ENCODE results near the gene PPP4R3B.
"Not testable (repeated sequence)": the region's sequence is repeated elsewhere in the genome, so short reads cannot be mapped to it uniquely, and the experiment has no call there.

PPP4R3B gene

DNA sequence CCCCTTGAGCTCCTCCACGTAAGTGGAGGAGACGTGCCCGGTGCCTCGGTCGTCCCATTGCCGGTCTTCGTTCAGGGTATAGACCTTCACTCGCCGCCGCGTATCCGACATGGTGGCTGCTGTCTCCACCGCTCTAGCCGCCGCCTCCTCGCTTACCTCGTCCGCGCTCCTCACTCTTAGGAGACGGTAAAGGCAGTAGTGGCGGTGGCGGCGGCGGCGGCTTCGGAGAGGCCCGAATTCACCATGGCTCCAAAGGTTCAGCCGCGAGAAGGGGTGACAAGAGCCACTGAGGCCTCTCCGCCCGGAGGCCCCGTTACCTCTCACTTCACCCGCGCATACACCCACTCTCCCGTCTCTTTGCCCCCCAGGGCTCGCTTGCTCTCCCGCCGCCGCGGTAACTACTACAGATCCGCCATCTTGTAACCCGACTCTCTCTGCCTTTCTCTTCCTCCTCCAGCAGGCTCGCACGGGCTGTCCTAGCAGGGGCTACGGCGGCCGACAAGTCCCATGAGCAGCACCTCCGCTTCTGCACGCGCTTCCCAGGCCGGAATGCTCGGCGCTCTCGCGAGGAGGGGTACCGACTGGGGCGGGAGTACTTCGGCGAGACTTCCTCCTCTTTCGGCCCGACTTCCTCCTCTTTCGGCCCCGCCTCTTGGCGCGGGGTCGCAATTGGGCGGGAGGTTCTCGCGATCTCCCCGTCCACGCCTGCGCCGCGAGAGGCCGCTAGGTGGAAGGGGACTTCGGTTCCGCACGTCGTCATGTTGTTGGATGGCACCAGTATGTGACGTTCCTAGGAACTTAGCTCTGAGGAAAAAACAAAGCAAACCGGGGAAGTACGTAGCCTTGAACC lies at the start of gene PPP4R3B:
TSS of gene PPP4R3B (minus strand) at position 448 of the 850 bp plus-strand sequence. CDS start at position 111, 337 bp downstream.
- DNase-seq (ENCODE audit: low read depth): peak; percentile 100

DNA sequence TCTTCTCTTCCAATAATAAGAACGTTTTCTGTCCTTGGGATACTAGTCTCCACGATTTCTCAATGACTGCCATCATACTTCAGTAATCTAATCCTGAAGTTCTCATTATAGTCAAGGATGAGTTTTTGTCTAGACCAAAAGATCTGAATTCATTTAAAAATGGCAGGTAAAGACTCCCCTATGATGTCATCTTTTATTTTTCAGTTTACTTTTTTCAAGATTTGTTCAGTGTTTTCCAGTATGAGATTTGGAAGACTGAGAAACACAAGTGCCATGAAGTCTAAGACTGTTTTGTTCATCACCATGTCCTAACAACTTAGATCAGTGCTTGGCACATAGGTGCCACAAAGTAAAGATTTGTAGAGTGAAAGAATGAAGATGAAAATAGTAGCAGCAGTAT lies 35.8 kb upstream of the PPP4R3B start:
- DNase-seq (ENCODE audit: low read depth): no peak

DNA sequence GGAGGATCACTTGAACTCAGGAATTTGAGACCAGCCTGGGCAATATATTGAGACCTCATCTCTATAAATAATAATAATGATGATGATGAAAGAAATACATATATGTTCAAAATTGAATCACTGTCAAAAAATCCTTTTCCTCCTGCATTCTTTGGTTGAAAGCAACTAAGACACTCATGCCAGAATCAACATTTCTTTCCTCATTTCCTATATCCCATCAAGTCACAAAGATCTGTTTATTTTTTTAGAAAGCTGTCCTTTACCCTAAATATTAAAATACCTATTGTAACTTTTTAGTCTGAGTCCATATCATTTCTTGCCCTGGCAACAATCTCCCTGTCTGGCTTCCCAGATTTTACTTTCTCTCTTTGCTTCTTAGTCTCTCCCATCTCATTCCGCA lies 31.8 kb upstream of the PPP4R3B start:
- DNase-seq (ENCODE audit: low read depth): no peak

DNA sequence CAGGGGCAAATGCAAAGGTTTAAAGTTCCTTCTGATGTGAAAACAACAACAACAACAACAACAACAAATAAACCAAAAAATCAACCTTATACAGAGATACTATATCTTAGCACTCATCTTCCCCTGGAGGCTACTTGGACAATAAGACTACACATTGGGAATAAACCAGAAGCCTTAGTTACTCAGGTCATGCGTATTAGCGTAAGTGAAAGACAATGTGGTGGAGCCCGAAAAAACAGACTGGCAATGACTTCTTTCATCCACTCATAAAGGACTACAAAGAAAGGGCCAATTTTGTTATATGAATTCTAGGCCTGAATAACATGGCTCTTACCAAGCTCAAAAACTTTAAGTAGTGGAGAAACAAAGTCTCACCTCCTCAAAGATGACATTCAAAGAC lies 19.4 kb upstream of the PPP4R3B start:
- DNase-seq (ENCODE audit: low read depth): no peak

DNA sequence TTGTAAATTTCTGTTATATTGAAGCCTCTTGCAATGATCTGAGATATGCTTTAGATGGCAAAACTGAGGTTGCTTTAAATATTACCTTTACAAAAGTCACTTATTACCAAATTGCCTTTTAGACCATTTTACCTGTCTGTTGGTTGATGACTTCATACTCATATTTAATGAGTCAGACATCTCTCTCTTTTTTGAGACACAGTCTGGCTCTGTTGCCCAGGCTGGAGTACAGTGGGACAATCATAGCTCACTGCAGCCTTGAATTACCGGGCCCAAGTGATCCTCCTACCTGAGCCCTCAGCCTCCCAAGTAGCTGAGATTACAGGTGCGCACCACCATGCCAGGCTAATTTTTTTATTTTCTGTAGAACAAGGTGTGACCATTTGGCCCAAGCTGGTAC lies 11.5 kb upstream of the PPP4R3B start:
- no peak for DNase-seq (ENCODE audit: low read depth)

DNA sequence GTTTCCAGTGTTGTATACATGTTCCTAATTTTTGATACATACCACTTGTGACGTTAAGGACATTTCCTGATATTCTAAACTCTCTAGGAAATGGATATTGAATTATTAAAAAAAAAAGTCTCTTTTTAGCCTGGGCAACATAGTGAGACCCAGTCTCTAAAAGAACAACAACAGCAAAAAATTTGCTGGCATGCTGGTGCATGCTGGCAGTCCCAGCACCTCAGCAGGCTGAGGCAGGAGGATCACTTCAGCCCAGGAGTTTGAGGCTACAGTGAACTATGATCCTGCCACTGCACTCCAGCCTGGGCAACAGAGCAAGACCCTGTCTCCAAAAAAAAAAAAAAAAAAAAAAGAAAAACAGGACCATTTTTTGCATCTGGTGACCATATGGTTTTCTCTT lies 10.5 kb upstream of the PPP4R3B start:
- DNase-seq (ENCODE audit: low read depth): no peak

DNA sequence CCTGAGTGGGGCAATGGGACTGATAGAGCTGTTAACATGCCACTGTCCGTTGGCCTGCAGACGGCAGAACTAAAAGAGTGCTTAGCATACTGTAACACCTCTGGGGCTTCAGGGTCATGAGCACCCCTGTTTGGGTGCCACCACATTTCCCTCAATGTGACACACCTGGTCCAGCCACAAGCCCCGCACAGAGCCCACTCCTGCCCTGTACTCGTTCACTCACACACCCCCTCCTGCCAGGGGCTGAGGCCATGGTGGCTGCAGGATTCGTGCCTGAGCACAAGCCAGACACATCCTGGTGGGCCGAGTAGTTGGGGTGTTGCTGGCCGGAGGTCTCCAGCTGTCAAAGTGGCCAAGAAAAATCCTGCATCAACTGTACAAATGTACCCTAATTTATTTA lies 4.4 kb upstream of the PPP4R3B start:
- no peak for DNase-seq (ENCODE audit: low read depth)

DNA sequence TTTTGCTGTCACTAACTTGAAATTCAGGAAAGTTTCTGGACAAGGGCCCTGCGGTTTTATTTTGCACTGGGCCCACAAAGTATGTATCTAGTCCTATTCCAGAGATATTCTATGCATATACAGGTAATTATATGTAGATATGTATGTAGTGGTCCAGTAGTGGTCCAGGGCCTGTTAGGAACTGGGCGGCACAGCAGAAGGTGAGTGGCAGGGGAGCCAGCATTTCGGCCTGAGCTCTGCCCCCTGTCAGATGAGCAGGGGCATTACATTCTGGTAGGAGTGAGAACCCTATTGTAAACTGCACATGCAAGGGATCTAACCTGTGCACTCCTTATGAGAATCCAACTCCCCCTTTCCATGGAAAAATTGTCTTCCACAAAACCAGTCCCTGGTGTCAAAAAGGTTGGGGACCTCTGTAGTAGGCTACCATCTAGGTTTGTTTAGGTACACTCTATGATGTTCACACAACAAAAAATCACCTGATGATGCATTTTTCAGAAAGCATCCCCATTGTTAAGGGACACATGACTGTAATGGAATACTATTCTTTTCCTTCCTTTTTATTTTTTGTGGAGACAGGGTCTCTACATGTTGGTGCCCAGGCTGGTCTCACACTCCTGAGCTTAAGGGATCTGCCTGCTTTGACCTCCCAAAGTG lies 2.8 kb upstream of the PPP4R3B start:
- peak; percentile 26 for DNase-seq (ENCODE audit: low read depth)

DNA sequence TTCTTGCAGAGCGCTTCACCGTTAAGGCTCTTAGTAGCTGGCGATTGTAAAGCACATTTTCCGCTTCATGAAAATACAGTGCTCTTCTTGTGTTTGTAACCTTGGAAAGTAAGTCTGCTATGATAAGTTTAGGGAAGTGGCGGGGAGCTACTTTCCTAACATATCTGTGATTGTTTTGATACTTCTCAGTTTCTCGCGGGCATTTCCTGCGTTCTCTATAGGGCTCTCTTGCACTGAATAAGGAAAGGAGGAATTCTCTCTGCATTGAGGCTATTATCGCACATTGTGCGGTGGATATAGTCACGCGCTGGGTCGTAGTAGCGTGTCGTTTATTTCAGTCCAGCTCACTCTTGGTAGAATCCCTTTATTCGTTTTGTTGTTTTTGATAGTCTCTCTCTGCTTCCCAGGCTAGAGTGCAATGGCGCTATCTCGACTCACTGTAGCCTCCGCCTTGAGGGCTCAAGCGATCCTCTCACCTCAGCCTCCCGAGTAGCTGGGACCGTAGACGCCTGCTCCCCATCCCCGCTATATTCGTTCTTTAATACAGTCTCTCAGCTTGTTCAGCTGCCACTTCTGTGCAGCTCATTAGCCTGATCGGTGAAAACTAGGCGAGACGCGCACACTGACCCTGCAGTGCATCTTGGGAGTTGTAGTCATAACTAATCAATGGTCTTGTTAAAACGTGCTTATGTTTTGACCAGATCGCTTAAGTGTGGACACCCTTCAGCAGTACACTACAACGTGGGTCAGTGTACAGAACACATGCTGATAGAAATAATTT lies 1.0 kb upstream of the PPP4R3B start:
- peak; percentile 50 for DNase-seq (ENCODE audit: low read depth)

DNA sequence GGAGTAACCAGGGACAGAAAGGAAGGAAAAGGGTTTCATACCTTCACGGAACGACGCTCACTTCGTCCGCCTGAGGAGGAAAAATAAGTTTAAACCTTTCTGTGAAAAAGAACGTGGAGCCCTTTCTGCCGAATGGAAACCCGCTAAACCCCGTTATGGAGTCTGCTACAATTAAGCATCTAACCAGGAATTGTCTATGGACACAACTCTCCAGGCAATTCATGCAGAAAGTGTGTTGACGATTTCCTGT lies 528 bp upstream of the PPP4R3B start:
- DNase-seq (ENCODE audit: low read depth): no peak

DNA sequence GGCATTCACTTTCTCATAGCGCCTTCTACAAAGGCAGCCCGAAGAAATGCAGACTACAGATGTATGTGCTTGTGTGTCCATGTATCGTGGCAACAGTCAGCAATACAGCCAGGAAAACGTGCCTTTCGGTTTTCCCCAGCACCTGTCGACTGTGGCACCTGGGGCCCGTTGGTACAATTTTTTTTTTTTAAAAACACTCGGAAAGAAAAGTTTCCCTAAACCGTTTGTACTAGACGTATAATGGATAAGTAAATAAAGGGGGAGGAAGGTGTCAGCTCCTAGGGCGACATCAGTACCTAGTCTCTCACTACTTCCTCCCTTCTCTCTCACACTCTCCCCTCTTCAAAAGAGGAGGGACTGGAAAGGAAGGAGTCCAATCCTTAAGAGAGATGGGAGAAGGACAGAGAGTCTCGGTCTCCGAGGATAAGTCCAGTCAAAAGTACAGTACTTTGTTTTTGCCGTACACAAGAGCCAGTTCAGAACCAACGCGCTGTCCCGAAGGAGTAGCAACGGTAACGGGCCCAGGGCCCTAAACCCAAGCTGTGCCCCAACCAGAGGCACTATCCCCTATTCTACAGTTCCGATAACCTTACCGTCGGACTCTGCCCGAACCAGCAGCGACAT lies 759 bp downstream of the PPP4R3B start:
- DNase-seq (ENCODE audit: low read depth): peak; percentile 74

DNA sequence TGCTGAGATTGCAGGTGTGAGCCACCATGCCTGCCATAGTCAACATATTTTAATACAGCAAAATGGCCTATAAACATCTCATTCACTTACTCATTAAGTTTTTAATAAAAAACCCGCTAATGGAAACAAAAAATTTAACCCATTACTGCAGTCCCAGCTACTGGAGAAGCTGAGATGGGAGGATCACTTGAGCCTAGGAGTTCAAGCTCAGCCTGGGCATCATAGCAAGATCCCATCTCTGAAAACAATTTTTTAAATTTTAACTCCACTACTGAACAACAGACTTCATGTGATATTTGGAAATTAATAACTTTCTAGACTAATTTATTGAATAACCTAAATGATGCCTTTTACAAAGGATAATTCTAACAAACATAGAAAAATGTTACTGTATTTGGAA lies 5.4 kb downstream of the PPP4R3B start:
- DNase-seq (ENCODE audit: low read depth): no peak

DNA sequence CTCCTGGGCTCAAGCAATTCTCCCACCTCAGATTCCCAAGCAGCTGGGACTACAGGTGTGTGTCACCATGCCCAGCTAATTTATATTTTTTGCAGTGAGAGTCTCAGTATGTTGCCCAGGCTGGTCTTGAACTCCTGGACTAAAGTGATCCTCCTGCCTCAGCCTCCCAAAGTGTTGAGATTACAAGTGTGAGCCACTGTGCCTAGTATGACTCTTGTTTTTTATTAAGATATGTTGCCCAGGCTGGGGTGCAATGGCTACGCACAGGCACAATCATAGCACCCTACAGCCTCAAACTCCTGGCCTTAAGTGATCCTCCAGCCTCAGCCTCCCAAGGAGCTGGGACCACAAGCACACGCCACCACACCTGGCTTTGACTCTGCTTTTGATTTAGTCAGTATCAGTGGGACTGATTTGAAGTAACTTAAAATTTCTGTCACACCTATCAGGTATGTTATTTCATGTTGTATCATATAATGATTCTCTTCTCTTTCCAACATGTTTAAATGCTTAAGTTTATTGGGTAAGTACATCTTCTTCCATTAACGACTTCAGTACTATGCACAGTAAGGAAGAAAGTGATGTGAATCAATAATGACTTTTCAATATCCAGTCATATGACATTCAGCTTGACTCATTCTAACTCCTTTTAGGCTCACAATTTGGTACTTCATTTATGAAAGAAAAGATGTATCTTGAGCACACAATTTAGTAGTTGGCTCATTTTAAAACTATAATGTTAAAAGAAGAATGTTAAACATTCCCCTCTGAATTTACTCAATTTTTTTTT lies 6.3 kb downstream of the PPP4R3B start:
- DNase-seq (ENCODE audit: low read depth): no peak

DNA sequence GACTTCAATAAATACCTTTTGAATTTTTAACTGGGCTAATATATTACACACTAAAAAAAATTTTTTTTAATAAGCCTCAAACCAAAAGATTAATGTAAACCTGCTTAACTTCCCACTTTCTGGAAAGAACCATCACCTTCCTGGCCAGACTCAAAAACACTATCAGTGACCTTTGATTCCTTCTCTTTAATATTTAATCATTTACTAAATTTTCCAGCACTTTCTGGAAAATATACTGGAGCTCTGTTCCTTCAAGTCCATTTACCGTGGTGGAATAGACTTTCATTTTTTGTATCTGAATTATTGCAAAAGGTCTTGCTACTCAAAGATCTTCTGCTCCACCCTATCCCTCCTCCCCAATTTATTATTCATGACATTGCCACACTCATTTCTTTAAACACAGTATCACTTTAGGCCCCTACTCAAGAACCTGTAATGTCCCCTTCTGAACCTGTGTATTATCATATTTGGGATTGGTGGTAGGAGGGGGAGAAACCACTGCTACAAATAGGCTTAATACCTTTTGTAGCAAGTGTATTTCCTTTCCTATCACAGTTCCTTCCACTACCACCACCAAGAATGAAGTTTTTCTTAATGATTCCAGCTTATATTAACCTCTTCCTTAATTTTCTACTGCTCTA lies 7.4 kb downstream of the PPP4R3B start:
- DNase-seq (ENCODE audit: low read depth): no peak

DNA sequence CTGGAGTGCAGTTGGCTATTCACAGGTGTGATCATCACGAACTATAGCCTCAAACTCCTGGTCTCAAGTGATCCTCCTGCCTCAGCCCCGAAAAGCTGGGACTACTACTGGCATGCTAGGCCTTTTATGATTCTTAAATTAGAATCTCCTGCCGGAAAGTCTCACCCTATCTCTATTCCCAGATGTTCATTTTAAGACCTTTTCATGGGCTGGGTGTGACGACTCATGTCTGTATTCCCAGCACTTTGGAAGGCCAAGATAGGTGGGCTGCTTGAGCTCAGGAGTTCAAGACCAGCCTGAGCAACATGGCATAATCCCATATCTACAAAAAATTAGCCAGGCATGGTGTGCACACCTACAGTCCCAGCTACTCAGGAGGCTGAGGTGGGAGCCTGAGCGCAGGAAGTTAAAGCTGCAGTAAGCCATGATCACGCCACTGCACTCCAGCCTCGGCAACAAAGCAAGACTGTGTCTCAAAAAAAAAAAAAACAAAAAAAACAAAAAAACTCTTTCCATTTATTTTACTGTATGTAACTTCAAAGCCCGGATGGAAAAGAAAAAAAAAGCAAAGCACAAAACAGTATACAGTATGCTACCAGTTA lies 8.1 kb downstream of the PPP4R3B start:
- no peak for DNase-seq (ENCODE audit: low read depth)

DNA sequence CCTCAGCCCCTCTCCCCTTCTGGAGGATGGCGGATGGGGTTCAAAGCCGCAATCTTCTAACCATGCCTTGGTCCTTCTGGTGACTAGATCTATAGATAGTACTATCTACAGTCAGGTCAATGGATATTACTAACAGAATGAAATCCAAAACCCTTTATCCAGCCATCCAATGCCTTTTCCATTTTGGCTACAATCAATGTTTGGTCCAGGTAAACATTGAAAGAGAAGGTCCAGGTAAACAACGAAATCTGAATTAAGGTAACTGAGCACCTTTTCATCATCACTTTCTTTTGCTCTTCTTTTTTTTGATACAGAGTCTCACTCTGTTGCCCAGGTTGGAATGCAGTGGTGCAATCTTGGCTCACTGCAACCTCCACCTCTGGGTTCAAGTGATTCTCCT lies 9.7 kb downstream of the PPP4R3B start:
- DNase-seq (ENCODE audit: low read depth): no peak

DNA sequence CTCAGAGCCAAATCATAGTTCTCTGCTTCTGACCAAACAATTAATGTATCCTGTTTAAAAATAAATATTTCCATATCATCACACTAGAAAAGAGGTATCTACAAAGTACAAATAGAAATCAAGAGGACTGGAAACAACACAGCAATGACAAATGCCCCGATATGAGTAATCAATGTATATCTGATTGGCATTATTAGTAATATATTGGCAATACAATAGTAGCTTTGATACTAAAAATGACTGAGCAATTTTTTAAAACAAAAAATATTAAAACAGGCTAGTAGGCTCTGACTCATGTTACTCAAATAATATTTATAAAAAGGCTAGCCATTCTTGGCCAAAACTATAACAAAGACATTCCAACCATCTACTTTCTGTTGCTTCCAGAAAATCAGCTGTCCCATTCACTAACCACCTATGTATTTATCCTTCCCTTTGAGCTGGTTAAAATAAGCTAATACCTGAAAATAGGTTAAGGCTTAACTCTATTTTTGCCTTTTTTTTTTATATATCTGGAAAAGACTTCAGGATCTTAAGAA lies 13.3 kb downstream of the PPP4R3B start:
- peak; percentile 56 for DNase-seq (ENCODE audit: low read depth)

DNA sequence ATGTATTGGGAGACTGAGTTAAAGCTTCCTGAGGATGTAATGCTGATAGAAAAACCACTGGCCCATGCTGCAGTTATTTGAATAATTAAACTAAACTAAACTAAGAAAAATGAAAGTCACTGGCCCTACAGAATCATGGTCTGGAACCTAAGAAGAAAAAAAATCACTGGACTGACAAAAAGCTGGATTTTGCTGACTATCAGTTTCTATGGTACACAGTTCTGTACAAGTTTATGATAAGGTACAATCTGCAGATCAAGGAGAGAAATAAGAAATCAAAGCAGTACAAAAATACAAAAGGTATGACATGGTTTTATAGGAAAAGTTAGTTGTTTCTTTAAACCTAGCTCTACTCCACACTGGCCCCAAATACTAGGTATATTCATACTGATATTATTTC lies 15.6 kb downstream of the PPP4R3B start:
- no peak for DNase-seq (ENCODE audit: low read depth)

DNA sequence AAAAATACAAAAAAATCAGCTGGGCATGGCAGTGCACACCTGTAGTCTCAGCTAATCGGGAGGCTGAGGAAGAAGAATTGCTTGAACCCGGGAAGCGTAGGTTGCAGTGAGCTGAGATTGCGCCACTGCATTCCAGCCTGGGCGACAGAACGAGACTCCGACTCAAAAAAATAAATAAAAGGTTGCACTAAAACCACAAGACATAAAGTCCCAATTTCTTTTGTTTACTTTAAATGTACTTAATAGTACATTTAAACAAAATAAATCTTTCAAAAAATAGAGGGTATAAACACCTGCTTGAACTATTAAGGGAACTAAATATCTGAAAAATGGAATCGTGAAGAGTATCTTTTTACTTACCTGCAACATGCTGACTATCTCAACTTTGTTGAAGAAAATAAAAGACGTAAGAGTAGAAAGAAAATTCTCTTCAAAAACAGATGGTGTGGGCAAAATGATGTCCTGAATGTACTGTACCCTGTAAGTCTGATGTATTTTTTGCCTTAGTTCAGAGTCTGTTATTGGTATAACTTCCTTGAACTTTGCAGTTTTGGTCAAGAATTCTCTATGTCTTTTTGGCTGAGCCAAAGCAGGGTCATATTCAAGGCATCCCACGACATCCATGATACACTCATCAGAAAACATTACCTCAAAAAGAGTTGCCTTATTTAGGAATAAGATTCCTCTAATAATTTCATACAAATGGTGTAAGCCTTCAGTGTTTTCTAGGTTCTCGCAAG lies 19.2 kb downstream of the PPP4R3B start:
- peak; percentile 54 for DNase-seq (ENCODE audit: low read depth)

DNA sequence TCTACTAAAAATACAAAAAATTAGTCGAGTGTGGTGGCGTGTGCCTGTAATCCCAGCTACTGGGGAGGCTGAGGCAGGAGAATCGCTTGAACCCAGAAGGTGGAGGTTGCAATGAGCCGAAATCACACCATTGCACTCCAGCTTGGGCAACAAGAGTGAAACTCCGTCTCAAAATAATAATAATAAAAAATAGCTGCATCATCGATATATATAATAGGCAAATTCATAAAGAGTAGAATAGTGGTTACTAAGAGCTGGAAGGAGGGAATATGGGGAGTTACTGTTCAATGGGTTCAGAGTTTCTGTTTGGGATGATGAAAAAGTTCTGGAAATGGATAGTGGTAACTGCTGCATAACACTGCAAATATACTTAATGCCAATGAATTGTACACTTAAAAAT lies 20.6 kb downstream of the PPP4R3B start:
- not testable (repeated sequence) for DNase-seq (ENCODE audit: low read depth)
